HUES6 (cell line): ENCODE measurements around the gene ABLIM3.

Experiments used
- H3K27ac ChIP-seq: 2 replicates; pipeline ENCODE4 v1.7.0; 2013; ENCODE audit warnings: low read depth, mild to moderate bottlenecking, low read length, inconsistent platforms
- H3K27me3 ChIP-seq: 2 replicates; pipeline ENCODE4 v1.6.1; 2013; ENCODE audit warnings: low read length; ENCODE audit not compliant: control insufficient read depth, insufficient read depth
- H3K36me3 ChIP-seq: 2 replicates; pipeline ENCODE4 v1.6.1; 2013; ENCODE audit warnings: low read length; ENCODE audit not compliant: control insufficient read depth, insufficient read depth
- H3K4me1 ChIP-seq: 2 replicates; pipeline ENCODE4 v1.6.1; 2013; ENCODE audit warnings: low read length; ENCODE audit not compliant: control insufficient read depth, insufficient read depth
- H3K4me3 ChIP-seq: 2 replicates; pipeline ENCODE4 v1.5.1; 2013; ENCODE audit warnings: low read depth, low read length
- H3K9ac ChIP-seq: one replicate; pipeline ENCODE4 v1.6.1; 2013; ENCODE audit warnings: mild to moderate bottlenecking, low read length
- H3K9me3 ChIP-seq: 2 replicates; pipeline ENCODE4 v1.6.1; 2013; ENCODE audit warnings: low read depth, low read length; ENCODE audit not compliant: control insufficient read depth, insufficient read depth

ABLIM3 gene

DNA sequence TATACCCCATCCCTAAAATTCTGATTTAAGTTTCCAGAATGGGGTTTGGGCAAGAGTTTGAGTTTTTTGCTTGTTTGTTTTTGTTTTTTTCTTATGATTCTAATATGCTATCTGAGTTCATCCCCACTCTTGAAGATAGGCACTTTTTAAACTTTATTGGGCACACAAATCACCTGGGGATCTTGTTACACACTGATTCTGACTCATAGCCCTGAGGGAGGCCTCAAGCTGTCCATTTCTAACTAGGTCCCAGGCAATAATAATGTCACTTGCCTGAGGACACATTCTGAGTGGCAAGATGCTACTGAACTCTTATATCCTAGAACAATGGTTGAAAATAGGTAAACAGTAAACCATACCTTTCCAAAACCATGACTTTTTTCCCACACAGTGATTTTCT lies 22.8 kb upstream of the ABLIM3 start:
- Histone ChIP-seq H3K27me3 (no peaks in the 10 kb centered on the region), H3K36me3 (no peaks in the 10 kb centered on the region), H3K9me3 (peaks cover 6% of the 10 kb centered on the region), H3K9ac (no peak overlapping the region), H3K4me1 (no peaks in the 10 kb centered on the region; the same call in 1 of the 2 replicates), H3K4me3 (no peak overlapping the region), H3K27ac (no peak overlapping the region)

DNA sequence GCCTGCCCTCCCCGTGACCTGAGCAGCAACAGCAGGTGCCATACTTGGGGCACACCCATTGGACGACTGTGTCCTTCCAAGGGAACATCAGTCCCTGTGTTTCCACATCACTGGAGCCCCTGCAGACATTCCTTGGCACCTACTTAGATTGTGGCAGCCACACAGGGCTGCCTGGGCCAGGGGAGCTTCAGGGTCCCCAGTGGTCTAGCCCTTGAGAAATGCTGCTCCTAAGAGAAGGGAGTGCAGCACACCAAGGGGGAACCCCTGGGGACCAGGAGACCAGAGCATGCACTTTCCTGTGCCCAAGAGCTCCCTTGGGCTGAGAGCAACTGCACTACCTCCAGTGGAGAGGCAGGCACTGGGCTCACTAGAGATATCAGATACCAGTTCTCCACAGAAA lies 20.1 kb upstream of the ABLIM3 start:
- no peaks in the 10 kb centered on the region for H3K27me3 ChIP-seq
- H3K9ac ChIP-seq, result no peak overlapping the region
- H3K4me1 ChIP-seq, result no peaks in the 10 kb centered on the region; the same call in 1 of the 2 replicates
- H3K27ac ChIP-seq, result no peak overlapping the region
- H3K36me3 ChIP-seq, result no peaks in the 10 kb centered on the region
- no peak overlapping the region for H3K4me3 ChIP-seq
- H3K9me3 ChIP-seq, result peaks cover 6% of the 10 kb centered on the region

DNA sequence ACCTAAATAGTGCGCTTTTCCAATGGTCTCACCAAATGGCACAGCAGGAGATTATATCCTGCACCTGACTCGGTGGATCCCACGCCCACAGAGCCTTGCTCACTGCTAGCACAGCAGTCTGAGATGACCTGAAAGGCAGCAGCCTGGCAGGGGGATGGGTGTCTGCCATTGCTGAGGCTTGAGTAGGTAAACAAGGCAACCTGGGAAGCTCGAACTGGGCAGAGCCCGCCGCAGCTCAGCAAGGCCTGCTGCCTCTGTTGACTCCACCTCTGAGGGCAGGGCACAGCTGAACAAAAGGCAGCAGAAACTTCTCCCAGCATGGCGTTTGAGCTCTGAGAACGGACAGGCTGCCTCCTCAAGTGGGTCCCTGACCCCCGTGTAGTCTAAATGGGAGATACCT lies 18.1 kb upstream of the ABLIM3 start:
- Histone ChIP-seq H3K27me3 (peaks cover 4% of the 10 kb centered on the region; the same call in 1 of the 2 replicates), H3K36me3 (no peaks in the 10 kb centered on the region), H3K9ac (no peak overlapping the region), H3K4me3 (no peak overlapping the region), H3K4me1 (peaks cover under 1% of the 10 kb centered on the region; the same call in 1 of the 2 replicates), H3K27ac (no peak overlapping the region), H3K9me3 (peaks cover 6% of the 10 kb centered on the region)

DNA sequence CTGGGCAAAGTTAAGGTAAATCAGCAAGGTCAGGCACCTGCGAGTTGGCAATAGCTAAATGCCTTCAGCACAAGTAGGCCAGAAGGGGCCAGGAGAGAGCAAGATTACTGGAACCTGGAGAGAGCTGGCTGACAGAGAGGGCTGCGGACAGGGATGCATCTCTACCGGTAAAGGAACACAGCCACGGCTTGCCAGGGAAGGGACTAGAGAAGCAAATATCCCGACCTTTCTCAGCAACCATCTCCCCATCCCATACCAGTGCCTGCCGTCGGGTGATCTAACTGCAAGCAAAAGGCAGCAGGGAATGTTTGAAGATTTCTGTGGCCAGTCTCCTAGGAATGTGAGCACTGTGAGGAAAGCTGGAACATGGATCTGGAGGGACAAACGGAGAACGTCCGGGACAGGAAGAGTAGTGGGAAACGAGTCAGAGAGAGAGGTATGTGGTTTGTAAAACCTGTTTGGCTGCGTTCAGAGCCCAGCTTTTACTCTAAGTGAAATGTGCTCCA lies 15.9 kb upstream of the ABLIM3 start:
- Histone ChIP-seq H3K27me3 (peaks cover 4% of the 10 kb centered on the region; the same call in 1 of the 2 replicates), H3K36me3 (no peaks in the 10 kb centered on the region), H3K9me3 (peaks cover 6% of the 10 kb centered on the region), H3K4me3 (0 out of 2 replicates have a peak overlapping the region, but pooled peaks have one; percentile 1), H3K4me1 (peaks cover 5% of the 10 kb centered on the region; the same call in 1 of the 2 replicates), H3K27ac (no peak overlapping the region), H3K9ac (no peak overlapping the region)

- Histone ChIP-seq H3K9me3 (peaks cover 6% of the 10 kb centered on the region), H3K4me1 (peaks cover 5% of the 10 kb centered on the region; the same call in 1 of the 2 replicates), H3K4me3 (no peak overlapping the region), H3K27me3 (peaks cover 4% of the 10 kb centered on the region; the same call in 1 of the 2 replicates), H3K36me3 (no peaks in the 10 kb centered on the region), H3K27ac (no peak overlapping the region), H3K9ac (no peak overlapping the region)
Observed at GRCh38 chr5:149126906-149127305, 14.4 kb upstream of the ABLIM3 start.

DNA sequence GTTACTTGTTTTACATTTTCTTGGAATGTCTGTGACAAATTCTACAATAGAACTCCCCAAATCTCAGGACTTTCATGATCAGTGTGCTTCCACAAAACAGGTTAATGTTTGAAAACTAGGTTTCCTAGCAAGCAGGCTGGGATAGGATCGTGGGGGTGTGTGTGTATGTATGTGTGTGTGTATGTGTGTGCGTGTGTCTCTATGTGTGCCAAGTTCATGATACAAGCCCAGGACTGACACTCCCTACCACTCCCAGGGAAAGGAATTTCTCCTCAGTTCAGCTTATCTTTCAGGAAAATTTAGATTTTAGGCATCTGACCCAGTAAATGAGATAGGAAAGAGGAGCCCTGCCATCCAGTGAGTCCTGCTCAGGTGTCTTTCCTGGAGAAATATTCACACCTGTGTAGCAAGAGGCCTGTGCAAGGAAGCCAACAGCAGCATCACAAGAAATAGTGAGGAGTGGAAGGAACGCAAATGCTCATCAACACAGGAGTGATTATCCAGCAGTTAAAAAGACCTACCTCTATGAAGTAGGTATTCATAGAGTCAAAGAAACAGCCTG lies 13.8 kb upstream of the ABLIM3 start:
- peaks cover 6% of the 10 kb centered on the region for H3K9me3 ChIP-seq
- H3K9ac ChIP-seq, result no peak overlapping the region
- no peak overlapping the region for H3K27ac ChIP-seq
- H3K4me1 ChIP-seq, result peaks cover 5% of the 10 kb centered on the region; the same call in 1 of the 2 replicates
- H3K4me3 ChIP-seq, result no peak overlapping the region
- H3K27me3 ChIP-seq, result peaks cover 4% of the 10 kb centered on the region; the same call in 1 of the 2 replicates
- no peaks in the 10 kb centered on the region for H3K36me3 ChIP-seq

DNA sequence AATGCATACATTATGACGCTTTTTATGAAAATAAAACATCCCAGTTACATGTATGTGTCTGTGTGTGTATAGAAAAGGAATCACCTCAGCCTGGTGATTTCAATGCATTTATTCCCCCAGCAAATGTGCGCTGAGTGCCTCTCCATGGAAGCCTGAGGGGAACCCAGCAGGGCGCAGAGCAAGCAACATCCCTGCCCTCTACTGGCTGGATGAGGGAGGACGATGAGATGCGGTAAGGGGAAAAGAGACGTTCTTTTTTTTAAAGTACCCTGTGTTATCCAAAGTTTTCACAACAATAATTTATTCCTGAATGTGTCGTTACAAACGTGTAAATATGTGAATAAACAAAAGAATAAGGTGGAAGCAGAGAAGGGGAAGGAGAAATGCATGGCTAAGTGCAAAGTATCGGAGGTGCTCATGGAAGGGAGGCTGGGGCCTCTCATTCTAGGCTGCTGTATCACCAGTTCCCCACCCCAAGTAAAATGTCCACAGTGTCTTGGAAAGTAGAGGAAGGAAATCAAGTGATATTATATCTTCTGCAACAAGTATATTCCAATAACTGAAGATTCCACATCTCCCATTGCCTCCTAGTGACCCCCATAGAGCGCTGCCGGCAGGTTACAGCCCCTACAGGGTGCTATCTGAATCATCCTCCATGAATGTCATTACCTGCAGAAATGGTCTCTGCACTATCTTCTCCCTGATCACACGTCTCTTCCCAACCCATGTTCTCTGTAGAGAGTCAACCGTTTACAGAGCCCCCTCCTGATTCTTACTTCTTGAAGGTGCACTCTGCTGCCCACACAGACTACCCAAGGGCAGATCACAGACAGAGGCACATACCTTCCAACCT lies 13.0 kb upstream of the ABLIM3 start:
- no peak overlapping the region for H3K27ac ChIP-seq
- peaks cover 2% of the 10 kb centered on the region; the same call in 1 of the 2 replicates for H3K9me3 ChIP-seq
- no peaks in the 10 kb centered on the region for H3K36me3 ChIP-seq
- peaks cover 5% of the 10 kb centered on the region; the same call in 1 of the 2 replicates for H3K4me1 ChIP-seq
- H3K4me3 ChIP-seq, result no peak overlapping the region
- no peak overlapping the region for H3K9ac ChIP-seq
- H3K27me3 ChIP-seq, result peaks cover 4% of the 10 kb centered on the region; the same call in 1 of the 2 replicates

- no peak overlapping the region for H3K27ac ChIP-seq
- H3K36me3 ChIP-seq, result no peaks in the 10 kb centered on the region
- H3K4me3 ChIP-seq, result no peak overlapping the region
- peaks cover 5% of the 10 kb centered on the region; the same call in 1 of the 2 replicates for H3K4me1 ChIP-seq
- peaks cover 4% of the 10 kb centered on the region; the same call in 1 of the 2 replicates for H3K27me3 ChIP-seq
- no peaks in the 10 kb centered on the region for H3K9me3 ChIP-seq
- H3K9ac ChIP-seq, result no peak overlapping the region
Observed at GRCh38 chr5:149129181-149129580, 12.1 kb upstream of the ABLIM3 start.

DNA sequence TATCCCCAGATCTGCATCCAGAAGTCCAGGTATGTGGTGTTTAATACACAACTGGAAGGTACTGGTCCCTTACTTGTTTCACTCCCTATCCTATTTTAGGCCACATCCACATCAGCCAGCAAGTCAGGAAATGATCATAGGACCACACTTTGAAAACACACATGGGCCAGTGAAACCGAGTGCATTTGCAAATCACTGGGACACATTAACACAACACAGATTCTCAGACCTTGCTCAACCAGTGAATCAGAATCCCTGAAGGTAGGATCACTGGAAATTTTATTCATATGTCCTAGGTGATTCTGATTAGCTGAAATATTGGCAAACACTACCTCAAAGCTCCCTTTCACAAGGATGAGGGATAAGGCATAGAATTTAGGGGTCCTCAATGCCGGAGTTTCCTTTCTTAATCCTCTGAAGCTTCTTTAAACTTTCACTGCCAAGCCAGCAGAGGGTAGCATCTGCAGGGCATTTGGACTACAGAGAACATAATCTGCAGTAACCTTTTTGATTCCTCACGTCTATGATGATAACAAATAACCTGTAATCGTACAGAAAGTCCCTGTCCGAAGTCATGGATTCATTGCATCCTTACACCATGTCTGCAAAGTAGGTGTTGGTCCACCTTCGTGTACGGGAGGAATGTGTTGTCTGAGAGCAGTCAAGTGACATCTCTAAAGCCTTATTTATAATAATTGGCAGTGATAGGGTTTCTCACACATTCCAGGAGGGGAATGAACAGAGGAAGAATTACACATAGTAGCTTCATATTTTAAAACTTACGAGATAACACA lies 11.0 kb upstream of the ABLIM3 start:
- H3K27me3 ChIP-seq, result peaks cover 4% of the 10 kb centered on the region; the same call in 1 of the 2 replicates
- no peak overlapping the region for H3K4me3 ChIP-seq
- no peaks in the 10 kb centered on the region for H3K9me3 ChIP-seq
- no peak overlapping the region for H3K27ac ChIP-seq
- no peaks in the 10 kb centered on the region for H3K36me3 ChIP-seq
- H3K4me1 ChIP-seq, result peaks cover 5% of the 10 kb centered on the region; the same call in 1 of the 2 replicates
- no peak overlapping the region for H3K9ac ChIP-seq

DNA sequence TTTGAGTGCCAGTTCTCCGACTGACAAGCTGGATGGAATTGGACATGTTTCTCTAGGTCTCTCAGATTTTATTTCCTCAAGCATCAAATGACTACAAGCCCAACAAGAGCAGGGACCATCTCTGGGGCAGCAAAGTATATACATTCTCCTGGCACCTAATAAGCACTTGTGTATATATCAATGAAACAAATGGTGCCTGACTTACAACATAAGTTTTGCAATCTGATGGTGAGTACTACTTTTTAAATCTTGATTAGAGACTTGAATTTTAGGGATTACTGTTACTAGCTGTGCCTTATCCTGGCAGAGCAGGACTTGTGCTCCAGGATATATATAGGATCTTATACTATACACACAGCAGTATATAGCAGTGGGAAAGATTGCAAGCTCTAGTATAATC lies 8.8 kb upstream of the ABLIM3 start:
- H3K27ac ChIP-seq, result no peak overlapping the region

More for the DNA sequence above, 8.8 kb upstream of the ABLIM3 start:
- H3K36me3 ChIP-seq, result no peaks in the 10 kb centered on the region
- H3K27me3 ChIP-seq, result no peaks in the 10 kb centered on the region; the same call in 1 of the 2 replicates
- peaks cover 5% of the 10 kb centered on the region; the same call in 1 of the 2 replicates for H3K4me1 ChIP-seq
- H3K9me3 ChIP-seq, result no peaks in the 10 kb centered on the region
- H3K4me3 ChIP-seq, result no peak overlapping the region
- H3K9ac ChIP-seq, result no peak overlapping the region
